GM18951 (cell line): ENCODE data around the gene BOD1L1.
A peak's percentile ranks its signal among the peaks of the same experiment; 100 is the strongest.

Source experiments
- POLR2A ChIP-seq: IDR thresholded peaks from 4 replicates; pipeline ENCODE4 v1.6.1; 2011; ENCODE audit warnings: mild to moderate bottlenecking; ENCODE audit not compliant: insufficient read length, insufficient read depth; ENCODE audit errors: extremely low read depth
- in situ Hi-C: fragments of 300-500 bp; cut with MboI; formaldehyde crosslinking; loops from one replicate; pipeline ENCODE4 v1.12.0; 2022; ENCODE audit warnings: low sequenced_read_pairs, mixed read lengths, inconsistent platforms; ENCODE audit not compliant: unreplicated experiment

BOD1L1 gene

DNA sequence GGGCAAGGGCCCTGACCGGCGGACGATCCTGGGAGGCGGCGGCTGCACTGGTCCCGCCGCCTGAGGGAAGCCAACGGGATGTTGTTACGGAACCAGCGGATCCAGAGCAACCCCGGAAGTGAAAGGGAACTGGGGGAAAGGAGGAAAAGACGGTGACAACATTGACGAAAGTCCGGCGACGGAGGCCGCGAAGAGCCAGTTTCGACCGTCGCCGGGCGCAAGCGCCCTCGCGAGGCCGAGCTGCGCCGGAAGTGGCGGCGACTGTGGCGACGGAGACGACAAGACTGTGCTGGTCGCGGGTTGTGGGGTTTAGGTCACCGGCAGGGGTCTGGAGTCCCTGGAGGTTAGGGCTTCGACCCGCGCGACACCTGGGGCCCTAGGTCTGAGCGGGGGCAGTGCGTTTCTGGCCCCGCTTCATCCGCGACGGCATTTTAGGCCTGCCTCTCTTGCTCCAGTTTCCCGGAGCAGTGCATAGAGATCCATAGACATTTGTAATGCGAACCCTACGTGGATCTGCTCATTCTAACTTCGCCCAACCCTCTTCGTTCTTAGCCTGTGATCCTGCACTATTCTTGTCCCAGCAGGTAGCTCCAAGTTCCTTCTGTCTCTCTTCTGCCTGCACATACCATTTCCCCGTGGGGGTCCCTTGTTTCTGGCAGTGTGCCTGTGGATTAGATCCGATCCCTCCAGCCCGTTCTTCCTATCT lies at the start of gene BOD1L1:
Gene BOD1L1, minus strand, starts transcription at position 120 of the 706 bp plus-strand sequence. CDS start 138 bp downstream, outside the sequence.
- peak; percentile 95 for TF ChIP-seq POLR2A
- in situ Hi-C loops = no loop called here

DNA sequence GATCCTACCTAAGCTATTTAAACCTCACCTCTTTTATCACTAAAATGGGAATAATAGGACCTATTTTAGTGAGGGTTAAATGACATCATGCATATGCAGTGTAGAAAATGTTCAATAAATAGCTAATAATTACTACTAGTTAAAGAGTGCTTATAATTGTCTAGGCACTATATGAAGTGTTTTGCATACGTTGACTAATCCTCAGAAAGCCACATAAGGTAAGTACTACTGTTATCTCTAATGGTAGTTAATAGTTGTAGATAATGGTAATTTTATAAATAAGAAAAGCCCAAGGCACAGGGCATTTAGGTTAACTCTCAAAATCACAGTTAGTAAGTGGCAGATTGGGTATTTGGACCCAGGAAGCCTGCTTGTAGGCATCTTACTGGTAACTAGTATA lies 47.4 kb upstream of the BOD1L1 start:
- in situ Hi-C loops = no loop called here
- no peak for TF ChIP-seq POLR2A

DNA sequence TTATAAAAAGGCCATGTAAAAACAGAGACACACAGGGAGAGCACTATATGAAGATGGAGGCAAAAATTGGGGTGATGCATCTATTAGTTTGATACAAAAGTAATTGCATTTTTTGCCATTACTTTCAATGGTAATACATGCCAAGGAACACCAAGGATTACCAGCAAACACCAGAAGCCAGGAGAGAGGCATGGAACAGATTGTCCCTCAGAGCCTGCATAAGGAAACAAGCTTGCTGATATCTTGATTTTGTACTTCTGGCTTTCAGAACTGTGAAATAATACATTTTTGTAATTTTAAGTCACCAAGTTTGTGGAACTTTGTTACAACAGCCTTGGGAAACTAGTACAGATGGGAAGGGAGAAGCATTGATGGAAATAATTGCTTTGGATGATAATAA lies 45.6 kb upstream of the BOD1L1 start:
- in situ Hi-C loops = no loop called here
- no peak for TF ChIP-seq POLR2A

DNA sequence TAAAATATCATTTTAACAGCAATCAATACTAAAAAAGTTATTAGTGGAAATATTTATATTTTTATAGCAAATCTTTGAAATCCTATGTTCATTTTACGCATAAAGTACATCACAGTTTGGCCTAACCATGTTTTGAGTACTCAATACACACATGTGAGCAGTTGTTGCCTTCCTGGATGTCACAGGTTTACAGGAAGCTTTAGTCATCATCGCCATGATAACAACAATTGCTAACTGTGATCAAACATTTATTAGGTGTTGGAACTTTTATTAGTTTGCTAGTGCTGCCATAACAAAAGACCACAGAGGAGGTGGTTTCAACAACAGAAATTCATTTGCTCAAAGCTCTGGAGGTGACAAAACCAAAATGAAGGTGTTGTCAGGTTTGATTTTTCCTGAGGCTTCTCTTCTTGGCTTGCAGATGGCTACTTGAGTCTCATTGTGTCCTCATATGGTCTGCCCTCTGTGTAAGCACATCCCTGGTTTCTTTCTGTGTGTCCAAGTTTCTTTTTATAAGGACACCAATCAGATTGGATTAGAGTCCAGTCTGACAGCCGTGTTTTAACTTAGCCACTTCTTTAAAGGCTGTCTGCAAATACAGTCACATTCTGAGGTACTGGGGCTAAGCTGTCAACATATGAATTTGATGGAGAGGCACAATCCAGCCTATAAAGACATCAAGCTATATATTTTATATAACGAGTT lies 43.1 kb upstream of the BOD1L1 start:
- no peak for TF ChIP-seq POLR2A
- in situ Hi-C loops = no loop called here

DNA sequence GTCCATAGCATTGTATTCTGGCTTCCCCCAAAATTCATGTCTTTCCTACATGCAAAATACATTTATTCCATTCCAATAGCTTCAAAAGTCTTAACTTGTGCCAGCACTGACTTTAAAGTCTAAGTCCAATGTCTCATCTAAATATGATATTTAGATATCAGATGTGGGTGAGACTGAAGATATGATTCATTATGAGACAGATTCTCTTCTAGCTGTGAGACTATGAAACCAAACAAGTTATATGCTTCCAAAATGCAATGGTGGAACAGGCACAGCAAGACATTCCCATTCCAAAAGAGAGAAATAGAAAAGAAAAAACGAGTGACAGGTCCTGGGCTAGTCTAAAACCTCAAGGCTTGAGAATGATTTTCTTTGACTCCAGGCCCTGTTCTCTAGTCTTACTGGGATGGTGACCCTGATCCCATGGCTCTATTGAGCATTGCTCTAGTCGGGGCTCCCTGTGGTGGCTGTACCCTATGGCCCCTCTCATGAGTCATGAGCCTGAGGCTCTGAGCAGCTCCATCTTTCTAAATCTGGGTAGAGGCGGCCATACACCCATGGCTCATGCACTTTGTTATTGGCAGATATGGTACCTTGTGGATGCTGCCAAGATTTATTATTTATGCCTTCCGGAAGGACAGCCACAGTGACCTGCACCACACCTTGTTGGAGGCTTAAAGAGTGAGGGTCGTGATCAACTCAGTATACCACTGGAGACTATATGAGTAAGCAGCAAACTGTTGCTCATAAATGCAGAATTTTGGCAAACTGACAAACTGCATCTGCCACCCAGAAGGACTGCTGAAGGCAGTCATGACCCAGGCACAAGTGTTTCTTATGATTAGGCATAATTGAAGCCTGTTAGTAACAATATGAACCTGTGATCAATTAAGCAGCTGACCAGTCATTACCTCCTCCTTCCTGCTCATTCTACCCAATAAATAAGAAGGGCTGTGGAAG lies 38.5 kb upstream of the BOD1L1 start:
- in situ Hi-C loops = no loop called here
- TF ChIP-seq POLR2A = no peak

DNA sequence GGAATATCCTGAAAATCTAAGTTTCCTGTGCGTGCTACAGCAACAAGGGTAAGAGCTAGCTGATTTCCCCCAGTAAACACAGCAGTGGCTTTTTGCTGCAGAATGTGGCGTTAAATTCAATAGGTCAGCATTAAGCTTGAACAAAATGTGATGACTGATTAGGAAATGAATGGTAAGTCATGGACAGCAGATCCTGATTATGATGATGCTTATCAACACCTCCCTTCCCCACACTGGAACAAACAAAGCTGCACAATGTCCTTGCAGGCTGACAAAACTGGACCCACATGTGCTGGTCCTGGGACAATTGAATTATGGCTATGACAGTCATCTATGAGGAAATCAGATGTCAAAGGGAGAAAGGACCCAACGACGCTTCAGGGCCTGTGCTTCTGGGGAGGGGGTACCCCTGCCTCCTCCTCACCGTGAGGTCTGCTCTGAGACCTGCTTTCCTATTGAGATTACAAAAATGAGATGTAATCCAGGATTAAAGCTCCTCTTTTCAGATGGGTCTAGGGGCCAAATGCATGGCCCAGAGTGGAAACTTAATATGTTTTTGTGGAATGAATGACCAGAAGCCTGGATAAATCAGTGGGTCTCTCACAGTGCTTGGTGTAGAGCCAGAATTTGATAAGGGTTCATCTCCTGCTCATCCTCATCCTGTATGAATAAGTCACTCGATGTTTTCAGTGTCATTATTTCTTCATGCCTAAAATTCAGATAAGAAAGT lies 32.0 kb upstream of the BOD1L1 start:
- in situ Hi-C loops = no loop called here

DNA sequence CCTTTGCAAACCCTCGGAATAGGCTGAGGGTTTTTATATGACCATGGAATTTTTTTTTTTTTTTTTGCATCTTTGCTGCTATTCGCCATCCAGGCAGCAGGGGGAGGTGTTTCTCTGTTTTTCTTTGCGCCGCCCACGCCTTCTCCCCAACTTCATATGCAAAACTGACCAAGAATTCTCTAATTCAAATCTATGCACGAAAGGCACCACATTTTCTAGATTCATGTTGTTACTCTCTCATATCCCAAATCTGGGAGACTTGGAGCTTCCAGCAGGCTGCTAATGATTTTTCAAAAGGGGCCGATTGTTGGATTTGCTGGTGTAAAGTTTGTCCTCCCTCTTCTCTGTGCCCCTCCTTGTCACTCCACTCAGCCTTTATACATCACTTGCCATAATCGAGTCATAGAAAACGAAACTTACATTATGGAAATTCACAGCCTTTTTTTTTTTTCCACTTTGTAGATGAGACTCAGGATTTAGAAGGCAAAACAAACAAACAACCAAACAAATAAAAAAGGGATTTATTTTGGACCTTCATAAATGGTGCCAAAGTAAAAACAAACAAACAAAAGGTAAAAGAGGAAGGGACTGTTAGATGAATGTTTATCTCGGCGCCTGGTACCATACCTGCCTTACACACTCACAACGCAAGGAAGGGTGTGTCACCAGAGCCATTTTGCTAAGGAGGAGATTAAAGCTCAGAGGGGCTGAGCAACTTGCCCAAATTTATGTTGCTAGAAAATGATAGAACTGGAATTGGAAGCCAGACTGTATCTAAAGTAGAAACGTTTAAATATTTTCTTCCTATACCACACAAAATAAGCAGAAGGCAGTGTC lies 29.3 kb upstream of the BOD1L1 start:
- no peak for TF ChIP-seq POLR2A
- in situ Hi-C loops = no loop called here

More for the DNA sequence above, 32.0 kb upstream of the BOD1L1 start:
- TF ChIP-seq POLR2A = no peak

DNA sequence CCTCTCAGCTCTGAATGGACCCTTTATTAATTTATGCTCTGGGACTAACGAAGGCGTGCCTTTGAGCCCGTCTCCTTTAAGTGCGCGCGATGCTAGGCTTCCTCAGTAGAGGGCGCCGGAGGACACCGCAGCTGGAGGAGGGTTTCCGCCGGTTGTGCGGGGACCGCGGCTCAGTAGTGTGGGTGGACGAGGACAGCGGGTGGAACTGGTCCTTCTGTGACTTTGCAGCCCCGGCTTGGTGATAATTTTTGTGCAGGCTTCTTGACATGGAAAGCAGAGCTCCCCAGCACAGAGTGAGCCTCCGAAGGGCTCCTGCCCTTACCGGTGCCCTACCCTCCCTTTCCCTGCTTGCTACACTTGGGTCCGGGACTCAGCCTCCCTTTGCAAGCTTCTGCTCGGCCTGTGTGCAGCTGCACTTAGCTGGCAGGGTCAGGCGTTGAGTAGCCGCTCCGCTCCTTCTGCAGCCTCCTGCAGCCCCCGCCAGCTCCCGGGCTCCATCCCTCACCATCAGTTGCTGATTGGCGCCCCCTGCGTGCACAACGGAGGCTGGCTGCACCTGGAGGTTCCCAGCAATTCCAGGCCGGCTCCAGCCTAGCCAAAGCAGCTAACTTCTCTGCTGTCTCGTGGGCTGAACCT lies 26.8 kb upstream of the BOD1L1 start:
- TF ChIP-seq POLR2A = no peak
- in situ Hi-C loops = no loop called here

DNA sequence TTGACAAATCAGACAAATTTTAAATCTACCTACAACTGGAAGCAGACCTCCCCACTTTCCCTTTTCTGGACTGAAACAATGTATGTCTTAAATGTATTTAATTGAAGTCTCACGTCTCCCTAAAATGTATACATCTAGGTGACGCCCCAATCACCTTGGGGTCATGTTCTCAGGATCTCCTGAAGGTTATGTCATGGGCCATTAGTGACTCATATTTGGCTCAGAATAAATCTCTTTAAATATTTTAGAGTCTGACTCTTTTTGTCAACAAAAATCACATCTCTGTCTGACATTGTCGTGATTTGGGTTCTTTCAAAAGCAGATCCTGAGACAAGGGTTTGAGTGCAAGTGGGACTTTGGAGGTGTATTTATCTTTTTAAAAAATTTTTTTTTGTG lies 26.2 kb upstream of the BOD1L1 start:
- in situ Hi-C loops = no loop called here
- no peak for TF ChIP-seq POLR2A

DNA sequence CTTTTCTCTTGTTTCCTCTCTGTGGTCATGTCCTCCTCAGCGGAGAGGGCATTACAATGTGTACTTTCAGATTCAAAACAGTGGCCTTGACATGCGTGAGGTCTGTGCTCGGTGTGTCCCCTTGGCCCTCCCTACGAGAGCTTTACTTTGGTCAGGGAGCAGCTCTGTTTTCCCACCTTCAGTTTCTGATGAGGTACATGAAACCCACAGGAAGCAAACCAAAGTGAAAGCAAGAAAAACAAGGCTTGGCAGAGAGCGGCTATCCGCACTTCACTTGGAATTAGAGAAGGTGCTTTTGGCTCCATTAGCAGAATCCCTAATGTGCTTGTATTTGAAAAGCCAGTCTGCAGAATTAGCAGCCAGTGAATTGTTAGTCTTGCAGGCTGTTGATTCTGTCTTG lies 19.5 kb upstream of the BOD1L1 start:
- in situ Hi-C loops = no loop called here

DNA sequence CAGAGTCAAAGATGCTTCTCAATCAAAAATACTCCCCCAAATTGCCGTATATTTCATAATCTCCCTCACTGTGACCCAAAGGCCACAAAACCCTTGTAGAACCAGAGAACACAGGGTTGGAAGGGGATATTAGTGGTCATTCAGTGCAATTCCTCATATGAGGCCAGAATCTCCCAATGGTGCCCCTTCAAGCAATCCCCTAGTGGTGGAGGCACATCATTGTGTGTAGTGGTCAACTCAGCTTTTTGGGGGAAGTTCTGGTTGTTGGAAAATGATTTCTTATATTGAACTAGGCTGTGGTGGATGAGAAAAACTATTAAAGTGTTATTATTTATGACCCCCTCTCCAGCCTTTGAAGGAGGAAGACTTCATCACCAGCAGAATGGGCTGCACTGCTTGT lies 17.6 kb upstream of the BOD1L1 start:
- no peak for TF ChIP-seq POLR2A
- in situ Hi-C loops = no loop called here

More for the DNA sequence above, 19.5 kb upstream of the BOD1L1 start:
- TF ChIP-seq POLR2A = no peak
